NCI-H774 (cell line): Measurements from ENCODE around the gene CEBPE.

Experiments
- DNase-seq: peaks from one replicate; lab custom pipeline; 2025; lab: John Stamatoyannopoulos, UW

Gene CEBPE

GRCh38 chr14:23102801-23103200 lies 16.3 kb downstream of the CEBPE start:
- no peak for DNase-seq

GRCh38 chr14:23101986-23102625 lies 16.9 kb downstream of the CEBPE start:
- DNase-seq = no peak

GRCh38 chr14:23101213-23101970 lies 17.7 kb downstream of the CEBPE start:
- no peak for DNase-seq

GRCh38 chr14:23099212-23099861 lies 19.7 kb downstream of the CEBPE start:
- no peak for DNase-seq

GRCh38 chr14:23097786-23098185 lies 21.3 kb downstream of the CEBPE start:
- no peak for DNase-seq

GRCh38 chr14:23095196-23096108 lies 23.6 kb downstream of the CEBPE start, which contains the start of gene C14orf119:
Gene C14orf119, plus strand, starts transcription at chr14:23095505. Its CDS starts 2,154 bp downstream, at chr14:23097659.
- DNase-seq = no peak

- DNase-seq = no peak
Observed at GRCh38 chr14:23094666-23095195, 24.3 kb downstream of the CEBPE start, which contains the start of gene ACIN1. Gene ACIN1, minus strand, starts transcription at chr14:23095136. Its CDS starts 24 bp downstream, at chr14:23095112.

GRCh38 chr14:23093991-23094665 lies 24.9 kb downstream of the CEBPE start:
- no peak for DNase-seq

GRCh38 chr14:23093526-23093925 lies 25.5 kb downstream of the CEBPE start:
- no peak for DNase-seq

- no peak for DNase-seq
Observed at GRCh38 chr14:23093104-23093503, 26.0 kb downstream of the CEBPE start.

- no peak for DNase-seq
Observed at GRCh38 chr14:23091294-23092225, 27.5 kb downstream of the CEBPE start.

- DNase-seq = no peak
Observed at GRCh38 chr14:23090254-23090636, 28.8 kb downstream of the CEBPE start.

- no peak for DNase-seq
Observed at GRCh38 chr14:23089498-23090253, 29.4 kb downstream of the CEBPE start.

GRCh38 chr14:23086565-23086964 lies 32.5 kb downstream of the CEBPE start:
- no peak for DNase-seq

GRCh38 chr14:23085458-23085857 lies 33.6 kb downstream of the CEBPE start:
- DNase-seq = no peak

- no peak for DNase-seq
Observed at GRCh38 chr14:23080474-23080873, 38.6 kb downstream of the CEBPE start.

- DNase-seq = no peak
Observed at GRCh38 chr14:23079716-23080115, 39.3 kb downstream of the CEBPE start.

- DNase-seq = no peak
Observed at GRCh38 chr14:23078692-23079116, 40.4 kb downstream of the CEBPE start.

GRCh38 chr14:23077962-23078361 lies 41.1 kb downstream of the CEBPE start:
- no peak for DNase-seq
